GM12878 (cell line): ENCODE measurements around the gene ELOA.

Source experiments
- CBFB ChIP-seq: IDR thresholded peaks from 2 replicates; pipeline ENCODE4 v1.6.1; 2016; ENCODE audit warnings: antibody characterized with exemption, low read depth
- ETV6 ChIP-seq, 2 experiments: fragments of 450-650 bp in 1 of 2; IDR thresholded peaks in 1 of 2; conservative IDR thresholded peaks in 1 of 2; 2 replicates each; pipeline ENCODE4 v1.6.1; 2014; ENCODE audit warnings: antibody characterized with exemption in 1 of 2, borderline replicate concordance in 1 of 2, low read depth in 1 of 2, mild to moderate bottlenecking in 1 of 2, moderate library complexity in 1 of 2
- EZH2 ChIP-seq: IDR thresholded peaks from 2 replicates; pipeline ENCODE4 v1.6.1; 2012; ENCODE audit warnings: low read depth, mild to moderate bottlenecking, control low read depth, inconsistent platforms, low read length, borderline replicate concordance; ENCODE audit not compliant: control insufficient read depth
- HDAC2 ChIP-seq: fragments of 200-600 bp; sonication (generic); IDR thresholded peaks from 2 replicates; pipeline ENCODE4 v1.6.1; 2017
- MTA3 ChIP-seq: IDR thresholded peaks from 2 replicates; pipeline ENCODE4 v1.6.1; 2012; ENCODE audit warnings: low read length, inconsistent platforms, borderline replicate concordance
- MYB ChIP-seq: fragments of 150-350 bp; IDR thresholded peaks from 2 replicates; pipeline ENCODE4 v1.6.1; 2014; ENCODE audit warnings: mild to moderate bottlenecking, low read depth, low read length, borderline replicate concordance
- POLR2A ChIP-seq: IDR thresholded peaks from 2 replicates; pipeline ENCODE4 v1.6.1; 2011; ENCODE audit warnings: low read depth, mild to moderate bottlenecking, low read length
- RAD21 ChIP-seq: IDR thresholded peaks from 2 replicates; pipeline ENCODE4 v1.6.1; 2011; ENCODE audit warnings: mild to moderate bottlenecking, low read depth, low read length, moderate library complexity; ENCODE audit not compliant: insufficient read depth
- RBBP5 ChIP-seq: fragments of 200-600 bp; sonication (generic); conservative IDR thresholded peaks from 2 replicates; pipeline ENCODE4 v1.6.1; 2016
- SMC3 ChIP-seq: IDR thresholded peaks from 2 replicates; pipeline ENCODE4 v1.6.1; 2011; ENCODE audit warnings: low read length, improper control_type of control experiment, borderline replicate concordance
- SPI1 ChIP-seq: IDR thresholded peaks from 2 replicates; pipeline ENCODE4 v1.6.1; 2011; ENCODE audit warnings: low read depth, mild to moderate bottlenecking, low read length, moderate library complexity, borderline replicate concordance; ENCODE audit not compliant: insufficient read depth
- TCF7 ChIP-seq: IDR thresholded peaks from 2 replicates; pipeline ENCODE4 v1.6.1; 2014; ENCODE audit warnings: antibody characterized with exemption, borderline replicate concordance
- TF ChIP-seq, protein P1 (sequence below), 3 experiments: IDR thresholded peaks in 2 of 3; conservative IDR thresholded peaks in 1 of 3; 2 replicates each; pipeline ENCODE4 v1.5.1; 2011; ENCODE audit warnings: low read depth in 3 of 3, low read length in 3 of 3, mild to moderate bottlenecking in 3 of 3, control low read depth in 2 of 3, moderate library complexity in 2 of 3, inconsistent platforms in 1 of 3, mixed read lengths in 1 of 3; ENCODE audit not compliant: control insufficient read depth in 2 of 3, insufficient read depth in 1 of 3; ENCODE audit errors: extremely low read depth in 1 of 3

DNA sequence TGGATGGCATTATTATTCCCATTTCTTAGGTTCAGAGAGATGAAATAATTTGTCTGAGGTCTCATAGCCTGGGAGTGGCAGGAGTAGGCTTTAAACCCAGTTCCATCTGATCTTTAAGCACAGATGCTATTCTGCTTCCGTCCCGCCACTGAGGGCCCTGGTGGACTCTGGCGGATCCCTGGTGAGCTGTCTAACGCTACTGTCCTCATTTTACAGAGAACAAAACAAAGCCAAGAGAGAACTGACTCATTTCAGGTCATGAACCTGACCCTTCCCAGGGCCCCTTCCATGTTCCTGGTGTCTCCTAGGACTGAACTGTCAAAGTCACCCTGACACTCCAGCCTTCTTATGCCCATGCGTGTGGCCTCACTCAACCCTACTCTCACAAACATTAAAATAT, 60.4 kb downstream of the ELOA start:
- TF ChIP-seq RBBP5 (no peak), ETV6 (conservative IDR thresholded peaks at IDR 0.05 in 1 of 2, IDR thresholded peaks at IDR 0.05 in 1 of 2; ENCODE audit: borderline replicate concordance in 1 of 2, low read depth in 1 of 2) (no peak), SMC3 (no peak), MTA3 (no peak), CBFB (no peak), POLR2A (no peak), RAD21 (no peak), EZH2 (no peak), TCF7 (no peak), HDAC2 (no peak), MYB (no peak), SPI1 (no peak)
- TF ChIP-seq, protein P1, sequence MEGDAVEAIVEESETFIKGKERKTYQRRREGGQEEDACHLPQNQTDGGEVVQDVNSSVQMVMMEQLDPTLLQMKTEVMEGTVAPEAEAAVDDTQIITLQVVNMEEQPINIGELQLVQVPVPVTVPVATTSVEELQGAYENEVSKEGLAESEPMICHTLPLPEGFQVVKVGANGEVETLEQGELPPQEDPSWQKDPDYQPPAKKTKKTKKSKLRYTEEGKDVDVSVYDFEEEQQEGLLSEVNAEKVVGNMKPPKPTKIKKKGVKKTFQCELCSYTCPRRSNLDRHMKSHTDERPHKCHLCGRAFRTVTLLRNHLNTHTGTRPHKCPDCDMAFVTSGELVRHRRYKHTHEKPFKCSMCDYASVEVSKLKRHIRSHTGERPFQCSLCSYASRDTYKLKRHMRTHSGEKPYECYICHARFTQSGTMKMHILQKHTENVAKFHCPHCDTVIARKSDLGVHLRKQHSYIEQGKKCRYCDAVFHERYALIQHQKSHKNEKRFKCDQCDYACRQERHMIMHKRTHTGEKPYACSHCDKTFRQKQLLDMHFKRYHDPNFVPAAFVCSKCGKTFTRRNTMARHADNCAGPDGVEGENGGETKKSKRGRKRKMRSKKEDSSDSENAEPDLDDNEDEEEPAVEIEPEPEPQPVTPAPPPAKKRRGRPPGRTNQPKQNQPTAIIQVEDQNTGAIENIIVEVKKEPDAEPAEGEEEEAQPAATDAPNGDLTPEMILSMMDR (IDR thresholded peaks at IDR 0.05 in 2 of 3, conservative IDR thresholded peaks at IDR 0.05 in 1 of 3; ENCODE audit: control insufficient read depth in 2 of 3, extremely low read depth in 1 of 3, insufficient read depth in 1 of 3, low read depth in 3 of 3, low read length in 3 of 3), result no peak
